HCT116 (cell line): ENCODE data around the gene RAC2.
"Not testable (repeated sequence)": the region's sequence is repeated elsewhere in the genome, so short reads cannot be mapped to it uniquely, and the experiment has no call there.

Experiments
- ATF3 ChIP-seq: IDR thresholded peaks from 2 replicates; pipeline ENCODE4 v1.6.1; 2012
- CBX3 ChIP-seq: IDR thresholded peaks from 2 replicates; pipeline ENCODE4 v1.6.1; 2012; ENCODE audit warnings: low read depth
- ELF1 ChIP-seq: IDR thresholded peaks from 2 replicates; pipeline ENCODE4 v1.6.1; 2012; ENCODE audit warnings: low read depth, borderline replicate concordance
- EZH2 ChIP-seq: fragments of 200-600 bp; sonication (generic); IDR thresholded peaks from 2 replicates; pipeline ENCODE4 v1.6.1; 2017; ENCODE audit warnings: antibody characterized with exemption, mixed run types
- EZH2phosphoT487 ChIP-seq: fragments of 200-600 bp; IDR thresholded peaks from 2 replicates; pipeline ENCODE4 v1.6.1; 2018; ENCODE audit warnings: antibody characterized with exemption, borderline replicate concordance
- FOSL1 ChIP-seq: IDR thresholded peaks from 2 replicates; pipeline ENCODE4 v1.6.1; 2012; ENCODE audit warnings: low read depth
- MAX ChIP-seq: IDR thresholded peaks from 2 replicates; pipeline ENCODE4 v1.6.1; 2012
- POLR2A ChIP-seq: IDR thresholded peaks from 2 replicates; pipeline ENCODE4 v1.7.0; 2011; ENCODE audit warnings: borderline replicate concordance; ENCODE audit not compliant: insufficient read depth, insufficient read length; ENCODE audit errors: extremely low read depth
- POLR2AphosphoS5 ChIP-seq: IDR thresholded peaks from 2 replicates; pipeline ENCODE4 v1.6.1; 2011; ENCODE audit warnings: mild to moderate bottlenecking, low read depth, low read length, moderate library complexity
- RAD21 ChIP-seq: IDR thresholded peaks from 2 replicates; pipeline ENCODE4 v1.6.1; 2012; ENCODE audit warnings: low read depth, mild to moderate bottlenecking
- REST ChIP-seq: IDR thresholded peaks from 2 replicates; pipeline ENCODE4 v1.6.1; 2012; ENCODE audit warnings: low read depth
- SIN3A ChIP-seq: IDR thresholded peaks from 2 replicates; pipeline ENCODE4 v1.6.1; 2012; ENCODE audit warnings: low read depth
- YY1 ChIP-seq: IDR thresholded peaks from 2 replicates; pipeline ENCODE4 v1.6.1; 2011; ENCODE audit warnings: low read length, low read depth, moderate library complexity, mild to moderate bottlenecking; ENCODE audit not compliant: insufficient replicate concordance; ENCODE audit errors: extremely low read depth
- TF ChIP-seq, protein P1 (sequence below), 3 experiments: fragments of 200-600 bp in 1 of 3; sonication (generic) in 1 of 3; IDR thresholded peaks in 2 of 3; conservative IDR thresholded peaks in 1 of 3; 2 replicates each; pipeline ENCODE4 v1.5.1; 2012 to 2017; ENCODE audit warnings: low read depth in 2 of 3, low read length in 2 of 3, antibody characterized with exemption in 1 of 3, borderline replicate concordance in 1 of 3, control low read depth in 1 of 3, mild to moderate bottlenecking in 1 of 3, mixed read lengths in 1 of 3, mixed run types in 1 of 3, moderate library complexity in 1 of 3; ENCODE audit not compliant: insufficient read depth in 1 of 3

- not testable (repeated sequence) for TF ChIP-seq CBX3, ELF1, POLR2AphosphoS5, EZH2phosphoT487, REST, MAX, RAD21, POLR2A, EZH2, ATF3, FOSL1, SIN3A, YY1
- TF ChIP-seq, protein P1, sequence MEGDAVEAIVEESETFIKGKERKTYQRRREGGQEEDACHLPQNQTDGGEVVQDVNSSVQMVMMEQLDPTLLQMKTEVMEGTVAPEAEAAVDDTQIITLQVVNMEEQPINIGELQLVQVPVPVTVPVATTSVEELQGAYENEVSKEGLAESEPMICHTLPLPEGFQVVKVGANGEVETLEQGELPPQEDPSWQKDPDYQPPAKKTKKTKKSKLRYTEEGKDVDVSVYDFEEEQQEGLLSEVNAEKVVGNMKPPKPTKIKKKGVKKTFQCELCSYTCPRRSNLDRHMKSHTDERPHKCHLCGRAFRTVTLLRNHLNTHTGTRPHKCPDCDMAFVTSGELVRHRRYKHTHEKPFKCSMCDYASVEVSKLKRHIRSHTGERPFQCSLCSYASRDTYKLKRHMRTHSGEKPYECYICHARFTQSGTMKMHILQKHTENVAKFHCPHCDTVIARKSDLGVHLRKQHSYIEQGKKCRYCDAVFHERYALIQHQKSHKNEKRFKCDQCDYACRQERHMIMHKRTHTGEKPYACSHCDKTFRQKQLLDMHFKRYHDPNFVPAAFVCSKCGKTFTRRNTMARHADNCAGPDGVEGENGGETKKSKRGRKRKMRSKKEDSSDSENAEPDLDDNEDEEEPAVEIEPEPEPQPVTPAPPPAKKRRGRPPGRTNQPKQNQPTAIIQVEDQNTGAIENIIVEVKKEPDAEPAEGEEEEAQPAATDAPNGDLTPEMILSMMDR (IDR thresholded peaks at IDR 0.05 in 2 of 3, conservative IDR thresholded peaks at IDR 0.05 in 1 of 3; ENCODE audit: borderline replicate concordance in 1 of 3, insufficient read depth in 1 of 3, low read depth in 2 of 3, low read length in 2 of 3) = not testable (repeated sequence)
Observed at GRCh38 chr22:37233371-37233750, 10.7 kb downstream of the RAC2 start.
